ENCODE results near the gene NINJ2. TPM values are rescaled to one million over a fixed set of nuclear protein-coding genes. Genes with fewer than 3 reads are reported as not detected.

The NINJ2 gene
- total and polyA plus RNA-seq, 9 donors, result 0.48 to 3.4 (median 1.4) TPM; not detected in 2

- H3K27ac ChIP-seq, result no peak overlapping the region
- WGBS, 3 donors, result 36 to 66% (median 63%) methylated on average over 7 of the region's 7 CpGs
- H3K4me3 ChIP-seq, result no peak overlapping the region
- H3K4me1 ChIP-seq (ENCODE audit: insufficient read depth), result peaks cover 9% of the 10 kb centered on the region
- H3K36me3 ChIP-seq, result no peaks in the 10 kb centered on the region
- no peak for DNase-seq
- no peaks in the 10 kb centered on the region for H3K9me3 ChIP-seq
- TF ChIP-seq EP300 (IDR thresholded peaks at IDR 0.05), result no peak
- TF ChIP-seq, protein P1, sequence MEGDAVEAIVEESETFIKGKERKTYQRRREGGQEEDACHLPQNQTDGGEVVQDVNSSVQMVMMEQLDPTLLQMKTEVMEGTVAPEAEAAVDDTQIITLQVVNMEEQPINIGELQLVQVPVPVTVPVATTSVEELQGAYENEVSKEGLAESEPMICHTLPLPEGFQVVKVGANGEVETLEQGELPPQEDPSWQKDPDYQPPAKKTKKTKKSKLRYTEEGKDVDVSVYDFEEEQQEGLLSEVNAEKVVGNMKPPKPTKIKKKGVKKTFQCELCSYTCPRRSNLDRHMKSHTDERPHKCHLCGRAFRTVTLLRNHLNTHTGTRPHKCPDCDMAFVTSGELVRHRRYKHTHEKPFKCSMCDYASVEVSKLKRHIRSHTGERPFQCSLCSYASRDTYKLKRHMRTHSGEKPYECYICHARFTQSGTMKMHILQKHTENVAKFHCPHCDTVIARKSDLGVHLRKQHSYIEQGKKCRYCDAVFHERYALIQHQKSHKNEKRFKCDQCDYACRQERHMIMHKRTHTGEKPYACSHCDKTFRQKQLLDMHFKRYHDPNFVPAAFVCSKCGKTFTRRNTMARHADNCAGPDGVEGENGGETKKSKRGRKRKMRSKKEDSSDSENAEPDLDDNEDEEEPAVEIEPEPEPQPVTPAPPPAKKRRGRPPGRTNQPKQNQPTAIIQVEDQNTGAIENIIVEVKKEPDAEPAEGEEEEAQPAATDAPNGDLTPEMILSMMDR (IDR thresholded peaks at IDR 0.05), result no peak
- no peak for TF ChIP-seq POLR2A (IDR thresholded peaks at IDR 0.05)
- H3K27me3 ChIP-seq, result no peaks in the 10 kb centered on the region
- intact Hi-C loops (cut with DNase I), result no loop called here
Observed at GRCh38 chr12:666766-667308, 3.6 kb upstream of the NINJ2 start.

- intact Hi-C loops (cut with DNase I), result no loop called here
- no peak for DNase-seq
- H3K9me3 ChIP-seq, result no peaks in the 10 kb centered on the region
- no peak overlapping the region for H3K4me3 ChIP-seq
- WGBS, 3 donors, result 53 to 78% (median 68%) methylated on average over 2 of the region's 2 CpGs
- H3K4me1 ChIP-seq (ENCODE audit: insufficient read depth), result peaks cover 9% of the 10 kb centered on the region
- H3K27me3 ChIP-seq, result no peaks in the 10 kb centered on the region
- H3K27ac ChIP-seq, result no peak overlapping the region
- TF ChIP-seq POLR2A (IDR thresholded peaks at IDR 0.05) (no peak), EP300 (IDR thresholded peaks at IDR 0.05) (no peak)
- TF ChIP-seq, protein P1 (IDR thresholded peaks at IDR 0.05), result no peak
- H3K36me3 ChIP-seq, result no peaks in the 10 kb centered on the region
Observed at GRCh38 chr12:666066-666465, 2.8 kb upstream of the NINJ2 start.

DNA sequence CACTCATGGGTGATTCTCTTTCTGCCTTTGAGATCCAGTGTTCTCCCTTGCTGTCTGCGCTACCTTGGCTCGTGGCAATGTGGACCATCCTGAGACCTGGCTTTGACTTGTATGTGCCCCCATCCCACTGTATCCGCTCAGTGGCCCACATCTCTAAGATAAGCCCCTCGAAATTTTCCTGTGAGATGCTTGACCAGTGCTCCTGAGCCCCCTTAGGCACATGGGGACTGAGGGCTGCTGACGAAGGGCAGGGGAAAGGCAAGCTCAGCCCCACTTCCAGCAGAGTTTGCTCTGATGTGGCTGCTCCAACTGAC lies 1.5 kb upstream of the NINJ2 start:
- Histone ChIP-seq H3K36me3 (no peaks in the 10 kb centered on the region), H3K4me1 (ENCODE audit: insufficient read depth) (peaks cover 9% of the 10 kb centered on the region), H3K27me3 (no peaks in the 10 kb centered on the region), H3K27ac (no peak overlapping the region), H3K4me3 (no peak overlapping the region), H3K9me3 (no peaks in the 10 kb centered on the region)
- WGBS, 3 donors, result 89 to 95% (median 95%) methylated on average over 5 of the region's 5 CpGs
- intact Hi-C loops (cut with DNase I), result no loop called here
- DNase-seq, result no peak
- TF ChIP-seq, protein P1 (IDR thresholded peaks at IDR 0.05), result no peak
- TF ChIP-seq POLR2A (IDR thresholded peaks at IDR 0.05) (no peak), EP300 (IDR thresholded peaks at IDR 0.05) (no peak)

GRCh38 chr12:664075-664778 lies 982 bp upstream of the NINJ2 start:
- no peaks in the 10 kb centered on the region for H3K36me3 ChIP-seq
- H3K4me3 ChIP-seq, result no peak overlapping the region
- no peaks in the 10 kb centered on the region for H3K27me3 ChIP-seq
- intact Hi-C loops (cut with DNase I), result no loop called here
- peaks cover 9% of the 10 kb centered on the region for H3K4me1 ChIP-seq (ENCODE audit: insufficient read depth)
- no peak overlapping the region for H3K27ac ChIP-seq
- no peaks in the 10 kb centered on the region for H3K9me3 ChIP-seq
- no peak for DNase-seq
- WGBS, 3 donors, result 81 to 86% (median 85%) methylated on average over 13 of the region's 13 CpGs
- no peak for TF ChIP-seq POLR2A (IDR thresholded peaks at IDR 0.05)
- TF ChIP-seq EP300 (IDR thresholded peaks at IDR 0.05), result no peak
- TF ChIP-seq, protein P1 (IDR thresholded peaks at IDR 0.05), result no peak

Data from ovary (tissue), 9 donors.